ENCODE data around the gene UHRF2.

The UHRF2 gene

GRCh38 chr9:6552033-6552432 is 139.0 kb downstream of the UHRF2 start:
- Histone ChIP-seq H3K9me3 (no peaks in the 10 kb centered on the region), H3K27me3 (no peaks in the 10 kb centered on the region), H3K27ac (no peak overlapping the region), H4K20me1 (no peaks in the 10 kb centered on the region), H3K9ac (no peak overlapping the region), H3K4me2 (peak overlapping the region; percentile 63), H3K4me3 (no peak overlapping the region), H3K36me3 (peaks cover 50% of the 10 kb centered on the region), H3K4me1 (peaks cover 33% of the 10 kb centered on the region)
- TF ChIP-seq Cebpa-rat (IDR thresholded peaks at IDR 0.05) = no peak

DNA sequence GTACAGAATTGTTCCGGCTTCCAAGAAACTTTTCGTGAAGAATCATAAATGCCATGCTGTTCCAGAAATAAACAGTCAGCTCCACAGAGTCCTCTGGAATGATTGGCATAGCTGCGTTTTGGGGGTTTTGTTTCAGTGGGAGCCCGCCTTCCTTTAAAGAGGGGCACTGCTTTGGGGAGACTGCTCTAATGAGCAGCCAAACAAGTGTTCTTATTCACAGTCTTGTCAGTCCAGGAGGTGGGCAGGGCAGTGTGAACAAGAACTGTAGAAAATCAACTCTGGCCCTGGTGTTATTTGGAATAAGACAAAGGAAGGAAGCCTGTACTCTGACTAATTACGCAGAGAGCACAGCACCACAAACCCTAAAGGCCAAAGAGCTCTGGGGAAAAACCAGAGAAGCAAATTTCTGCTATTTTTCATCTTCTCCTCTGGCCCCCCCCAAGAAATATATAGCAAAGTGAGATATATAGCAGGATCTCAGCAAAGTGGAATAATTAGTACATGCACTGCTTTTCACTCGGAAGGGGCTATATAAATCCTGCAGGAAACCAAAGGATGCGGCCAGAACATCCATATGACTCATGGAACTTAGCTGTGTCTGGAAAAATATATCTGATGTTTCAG is 139.6 kb downstream of the UHRF2 start:
- no peak for TF ChIP-seq Cebpa-rat (IDR thresholded peaks at IDR 0.05)
- Histone ChIP-seq H3K4me3 (no peak overlapping the region), H3K9ac (no peak overlapping the region), H3K4me2 (peak overlapping the region; percentile 63), H3K27me3 (no peaks in the 10 kb centered on the region), H3K4me1 (peaks cover 33% of the 10 kb centered on the region), H3K36me3 (peaks cover 54% of the 10 kb centered on the region), H3K27ac (peak overlapping the region; percentile 30; the same call in 1 of the 2 replicates), H4K20me1 (no peaks in the 10 kb centered on the region), H3K9me3 (no peaks in the 10 kb centered on the region)

GRCh38 chr9:6553866-6554265 is 140.9 kb downstream of the UHRF2 start:
- Histone ChIP-seq H3K27ac (0 out of 2 replicates have a peak overlapping the region, but pooled peaks have one; percentile 21), H3K4me1 (peaks cover 32% of the 10 kb centered on the region), H4K20me1 (no peaks in the 10 kb centered on the region), H3K4me3 (no peak overlapping the region), H3K36me3 (peaks cover 66% of the 10 kb centered on the region), H3K4me2 (peak overlapping the region; percentile 63), H3K9ac (no peak overlapping the region), H3K9me3 (no peaks in the 10 kb centered on the region), H3K27me3 (no peaks in the 10 kb centered on the region)
- no peak for TF ChIP-seq Cebpa-rat (IDR thresholded peaks at IDR 0.05)
